Iris pigment epithelial cell (primary cell): ENCODE results near the gene SMPD3.
A peak's percentile ranks its signal among the peaks of the same experiment; 100 is the strongest.

Source experiments
- DNase-seq: peaks from one replicate; pipeline ENCODE4 v3.0.0-alpha.2; 2011; ENCODE audit warnings: low read depth

The SMPD3 gene

GRCh38 chr16:68380676-68381362, 67.5 kb downstream of the SMPD3 start:
- DNase-seq = no peak

- no peak for DNase-seq
Measured at GRCh38 chr16:68380348-68380670, 68.0 kb downstream of the SMPD3 start.

GRCh38 chr16:68379472-68380347, 68.6 kb downstream of the SMPD3 start:
- no peak for DNase-seq

GRCh38 chr16:68378436-68379415, 69.6 kb downstream of the SMPD3 start:
- no peak for DNase-seq

- peak; percentile 28 for DNase-seq
Measured at GRCh38 chr16:68377667-68378393, 70.5 kb downstream of the SMPD3 start.

- no peak for DNase-seq
Measured at GRCh38 chr16:68377221-68377620, 71.1 kb downstream of the SMPD3 start.

GRCh38 chr16:68376590-68376989, 71.7 kb downstream of the SMPD3 start:
- no peak for DNase-seq

GRCh38 chr16:68375801-68376536, 72.3 kb downstream of the SMPD3 start:
- no peak for DNase-seq

- no peak for DNase-seq
Measured at GRCh38 chr16:68374961-68375660, 73.2 kb downstream of the SMPD3 start.

- DNase-seq = no peak
Measured at GRCh38 chr16:68374246-68374805, 74.0 kb downstream of the SMPD3 start.

GRCh38 chr16:68373528-68374245, 74.6 kb downstream of the SMPD3 start:
- no peak for DNase-seq

- no peak for DNase-seq
Measured at GRCh38 chr16:68372806-68373205, 75.5 kb downstream of the SMPD3 start.

GRCh38 chr16:68372381-68372720, 76.0 kb downstream of the SMPD3 start:
- no peak for DNase-seq

GRCh38 chr16:68371706-68372380, 76.5 kb downstream of the SMPD3 start:
- DNase-seq = no peak

- DNase-seq = no peak
Measured at GRCh38 chr16:68371276-68371651, 77.0 kb downstream of the SMPD3 start.

- DNase-seq = no peak
Measured at GRCh38 chr16:68370581-68371275, 77.6 kb downstream of the SMPD3 start.

GRCh38 chr16:68369697-68370580, 78.4 kb downstream of the SMPD3 start:
- no peak for DNase-seq
